ENCODE data around the gene LRRTM4. TPM values are rescaled to one million over a fixed set of nuclear protein-coding genes. Genes with fewer than 3 reads are reported as not detected.

LRRTM4 gene
- total and polyA plus RNA-seq, 2 donors (not counting 1 experiment from before 2014, with no cell fraction given): not detected

DNA sequence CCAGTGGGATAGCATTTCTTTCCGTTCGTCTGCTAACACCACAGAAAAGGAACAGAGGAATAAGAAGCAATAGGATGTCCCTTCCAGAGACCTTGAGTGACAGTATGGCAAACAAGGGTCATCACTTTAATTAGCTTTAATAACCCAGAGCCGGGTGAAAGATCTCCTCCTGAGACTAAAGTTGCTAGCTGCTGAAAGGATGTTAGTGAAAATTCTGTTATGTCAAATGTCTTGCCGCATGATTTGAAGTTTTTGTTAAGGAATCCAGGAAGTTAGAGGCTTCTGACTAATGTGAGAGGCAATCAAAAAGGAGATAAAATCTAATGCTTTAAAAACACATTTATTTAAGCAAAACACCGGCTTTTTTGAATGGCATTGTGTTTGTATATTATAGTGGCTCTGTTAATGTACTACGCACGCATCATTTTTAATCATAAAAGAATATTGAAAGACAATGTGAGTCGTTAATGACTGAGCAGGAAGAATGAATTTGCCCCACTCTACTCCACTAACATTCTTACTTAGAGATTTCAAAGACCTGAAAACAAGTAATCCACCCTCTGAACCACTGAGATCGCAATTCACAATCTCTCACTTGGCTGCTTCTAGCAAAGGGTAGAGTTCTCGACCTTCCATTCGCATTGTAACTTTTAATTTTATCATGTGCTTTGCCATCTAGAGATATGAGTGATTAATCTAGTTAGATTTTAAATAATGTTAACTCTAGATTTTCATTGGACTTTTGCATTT lies 536.6 kb downstream of the LRRTM4 start:
- H3K4me2 ChIP-seq (replicated peaks; ENCODE audit: low read depth, low read length, poor library complexity, severe bottlenecking): no peak overlapping the region
- H2AFZ ChIP-seq (ENCODE audit: insufficient read depth, low read depth, low read length, poor library complexity, severe bottlenecking): no peak overlapping the region
- no peak overlapping the region for H3K4me3 ChIP-seq (ENCODE audit: control extremely low read depth in 1 of 5, extremely low read depth in 1 of 5, insufficient read depth in 1 of 5, low read depth in 2 of 5, low read length in 4 of 5)
- no peaks in the 10 kb centered on the region for H4K20me1 ChIP-seq (ENCODE audit: control insufficient read depth, insufficient read depth, low read length, poor library complexity, severe bottlenecking)
- no peak overlapping the region for H3K9ac ChIP-seq (ENCODE audit: low read length)
- intact Hi-C loops (cut with micrococcal nuclease): no loop called here
- ChIA-PET CTCF (no interaction called here), POLR2A (no interaction called here)
- TF ChIP-seq, protein P1, sequence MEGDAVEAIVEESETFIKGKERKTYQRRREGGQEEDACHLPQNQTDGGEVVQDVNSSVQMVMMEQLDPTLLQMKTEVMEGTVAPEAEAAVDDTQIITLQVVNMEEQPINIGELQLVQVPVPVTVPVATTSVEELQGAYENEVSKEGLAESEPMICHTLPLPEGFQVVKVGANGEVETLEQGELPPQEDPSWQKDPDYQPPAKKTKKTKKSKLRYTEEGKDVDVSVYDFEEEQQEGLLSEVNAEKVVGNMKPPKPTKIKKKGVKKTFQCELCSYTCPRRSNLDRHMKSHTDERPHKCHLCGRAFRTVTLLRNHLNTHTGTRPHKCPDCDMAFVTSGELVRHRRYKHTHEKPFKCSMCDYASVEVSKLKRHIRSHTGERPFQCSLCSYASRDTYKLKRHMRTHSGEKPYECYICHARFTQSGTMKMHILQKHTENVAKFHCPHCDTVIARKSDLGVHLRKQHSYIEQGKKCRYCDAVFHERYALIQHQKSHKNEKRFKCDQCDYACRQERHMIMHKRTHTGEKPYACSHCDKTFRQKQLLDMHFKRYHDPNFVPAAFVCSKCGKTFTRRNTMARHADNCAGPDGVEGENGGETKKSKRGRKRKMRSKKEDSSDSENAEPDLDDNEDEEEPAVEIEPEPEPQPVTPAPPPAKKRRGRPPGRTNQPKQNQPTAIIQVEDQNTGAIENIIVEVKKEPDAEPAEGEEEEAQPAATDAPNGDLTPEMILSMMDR (IDR thresholded peaks at IDR 0.05): no peak
- no peak for TF ChIP-seq EZH2 (IDR thresholded peaks at IDR 0.05; ENCODE audit: borderline replicate concordance, insufficient read depth, low read depth, low read length, poor library complexity, severe bottlenecking)
- H3K27ac ChIP-seq (ENCODE audit: low read length in 2 of 2): no peak overlapping the region
- H3K27me3 Mint-ChIP-seq: no peaks in the 10 kb centered on the region
- H3K4me3 Mint-ChIP-seq: no peak overlapping the region
- H3K4me1 ChIP-seq (ENCODE audit: control insufficient read depth in 2 of 2, insufficient read depth in 2 of 2, low read length in 2 of 2): no peaks in the 10 kb centered on the region
- H3K79me2 ChIP-seq (ENCODE audit: control insufficient read depth, insufficient read depth, low read length): no peaks in the 10 kb centered on the region
- no peaks in the 10 kb centered on the region for H3K9me3 Mint-ChIP-seq (ENCODE audit: insufficient read depth)
- H3K27me3 ChIP-seq (replicated peaks in 1 of 4; ENCODE audit: control extremely low read depth in 1 of 4, control insufficient read depth in 3 of 4, insufficient read depth in 4 of 4, low read length in 3 of 4): no peaks in the 10 kb centered on the region
- no peak overlapping the region for H3K27ac Mint-ChIP-seq
- no peak for ATAC-seq (ENCODE audit: low read depth)
- no peaks in the 10 kb centered on the region for H3K4me1 Mint-ChIP-seq
- 40% methylated on average over 3 of the region's 11 CpGs for WGBS (ENCODE audit: insufficient coverage)
- no peak for DNase-seq
- no peaks in the 10 kb centered on the region for H3K9me3 ChIP-seq (ENCODE audit: control extremely low read depth in 1 of 3, control insufficient read depth in 2 of 3, insufficient read depth in 1 of 3, low read length in 2 of 3)
- no peaks in the 10 kb centered on the region for H3K36me3 ChIP-seq (replicated peaks in 1 of 2; ENCODE audit: control extremely low read depth in 1 of 2, control insufficient read depth in 1 of 2, extremely low read depth in 1 of 2, insufficient read depth in 2 of 2, low read length in 1 of 2)

DNA sequence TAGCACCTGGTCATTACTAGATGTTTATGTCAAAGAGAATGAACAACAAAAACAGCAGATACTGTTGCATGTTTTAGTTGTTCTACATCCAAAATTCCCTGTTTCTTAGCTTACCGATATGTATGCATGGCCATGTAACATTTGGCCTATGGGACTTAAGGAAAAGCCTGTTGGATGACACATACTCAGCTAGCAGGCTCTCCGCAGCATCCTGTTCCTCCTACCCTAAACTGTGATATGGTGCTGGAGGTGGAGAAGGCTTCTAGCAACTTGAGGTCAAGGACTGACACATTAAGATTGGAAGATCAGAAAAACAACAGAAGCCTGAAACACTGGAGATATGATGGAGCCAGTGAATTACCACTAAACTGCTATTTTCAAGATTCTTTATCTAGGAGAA lies 537.8 kb downstream of the LRRTM4 start:
- intact Hi-C loops (cut with micrococcal nuclease): no loop called here
- ATAC-seq (ENCODE audit: low read depth) (no peak), DNase-seq (no peak)
- H3K4me1 ChIP-seq (ENCODE audit: control insufficient read depth in 2 of 2, insufficient read depth in 2 of 2, low read length in 2 of 2): no peaks in the 10 kb centered on the region
- POLR2A ChIA-PET: no interaction called here
- no peak overlapping the region for H3K4me3 Mint-ChIP-seq
- WGBS (ENCODE audit: insufficient coverage): no CpG with 5 or more reads among the region's 2 CpGs
- H3K4me3 ChIP-seq (ENCODE audit: control extremely low read depth in 1 of 5, extremely low read depth in 1 of 5, insufficient read depth in 1 of 5, low read depth in 2 of 5, low read length in 4 of 5): no peak overlapping the region
- TF ChIP-seq, protein P1 (IDR thresholded peaks at IDR 0.05): no peak
- no peak for TF ChIP-seq EZH2 (IDR thresholded peaks at IDR 0.05; ENCODE audit: borderline replicate concordance, insufficient read depth, low read depth, low read length, poor library complexity, severe bottlenecking)
- no peak overlapping the region for H3K27ac Mint-ChIP-seq
- no peaks in the 10 kb centered on the region for H4K20me1 ChIP-seq (ENCODE audit: control insufficient read depth, insufficient read depth, low read length, poor library complexity, severe bottlenecking)
- no peaks in the 10 kb centered on the region for H3K27me3 ChIP-seq (replicated peaks in 1 of 4; ENCODE audit: control extremely low read depth in 1 of 4, control insufficient read depth in 3 of 4, insufficient read depth in 4 of 4, low read length in 3 of 4)
- H3K79me2 ChIP-seq (ENCODE audit: control insufficient read depth, insufficient read depth, low read length): no peaks in the 10 kb centered on the region
- no peaks in the 10 kb centered on the region for H3K27me3 Mint-ChIP-seq
- H2AFZ ChIP-seq (ENCODE audit: insufficient read depth, low read depth, low read length, poor library complexity, severe bottlenecking): no peak overlapping the region
- H3K4me2 ChIP-seq (replicated peaks; ENCODE audit: low read depth, low read length, poor library complexity, severe bottlenecking): no peak overlapping the region
- no peaks in the 10 kb centered on the region for H3K4me1 Mint-ChIP-seq
- H3K9me3 Mint-ChIP-seq (ENCODE audit: insufficient read depth): no peaks in the 10 kb centered on the region
- no peaks in the 10 kb centered on the region for H3K9me3 ChIP-seq (ENCODE audit: control extremely low read depth in 1 of 3, control insufficient read depth in 2 of 3, insufficient read depth in 1 of 3, low read length in 2 of 3)
- H3K9ac ChIP-seq (ENCODE audit: low read length): no peak overlapping the region
- no peak overlapping the region for H3K27ac ChIP-seq (ENCODE audit: low read length in 2 of 2)
- H3K36me3 ChIP-seq (replicated peaks in 1 of 2; ENCODE audit: control extremely low read depth in 1 of 2, control insufficient read depth in 1 of 2, extremely low read depth in 1 of 2, insufficient read depth in 2 of 2, low read length in 1 of 2): no peaks in the 10 kb centered on the region
- CTCF ChIA-PET: no interaction called here
